Keratinocyte (primary cell): ENCODE data around the gene ATP2C1. TPM values are rescaled to one million over a fixed set of nuclear protein-coding genes. Genes with fewer than 3 reads are reported as not detected.

Experiments used
- DNase-seq: peaks from one replicate; pipeline ENCODE4 v3.0.0-alpha.2; 2011; ENCODE audit warnings: low read depth, missing footprints, low spot score
- FAIRE-seq: peaks from 2 replicates; lab custom pipeline; 2011; peaks lifted over from hg19 to GRCh38; lab: Jason Lieb, UNC
- H2AFZ ChIP-seq: 2 replicates; pipeline ENCODE4 v1.6.0; 2012; ENCODE audit warnings: low read length, control low read depth, inconsistent platforms; ENCODE audit not compliant: control insufficient read depth
- H3K27ac ChIP-seq: 2 replicates; pipeline ENCODE4 v1.5.1; 2011; ENCODE audit warnings: low read length; ENCODE audit not compliant: control insufficient read depth, insufficient read depth
- H3K27me3 ChIP-seq: 3 replicates; pipeline ENCODE4 v1.6.0; 2011; ENCODE audit warnings: low read length; ENCODE audit not compliant: control insufficient read depth, insufficient read depth; ENCODE audit errors: extremely low read depth
- H3K36me3 ChIP-seq, 2 experiments: 2 replicates in 1 of 2; 3 replicates in 1 of 2; pipeline ENCODE4 v1.5.1; 2011; ENCODE audit warnings: low read length in 2 of 2, mild to moderate bottlenecking in 1 of 2; ENCODE audit not compliant: control insufficient read depth in 2 of 2, insufficient read depth in 2 of 2; ENCODE audit errors: extremely low read depth in 1 of 2
- H3K4me1 ChIP-seq: 3 replicates; pipeline ENCODE4 v1.5.1; 2011; ENCODE audit warnings: low read length; ENCODE audit not compliant: control insufficient read depth, insufficient read depth; ENCODE audit errors: extremely low read depth
- H3K4me2 ChIP-seq: 3 replicates; pipeline ENCODE4 v1.6.0; 2011; ENCODE audit warnings: low read depth, low read length; ENCODE audit not compliant: control insufficient read depth, insufficient read depth; ENCODE audit errors: extremely low read depth
- H3K4me3 ChIP-seq, 3 experiments: fragments of 200-600 bp in 1 of 3; sonication (generic) in 1 of 3; 2 replicates in 2 of 3; 3 replicates in 1 of 3; pipeline ENCODE4 v1.5.1; 2011 to 2016; ENCODE audit warnings: low read length in 3 of 3, mild to moderate bottlenecking in 3 of 3, control low read depth in 2 of 3, inconsistent platforms in 1 of 3, low read depth in 1 of 3, mixed read lengths in 1 of 3, mixed run types in 1 of 3, moderate library complexity in 1 of 3; ENCODE audit not compliant: control insufficient read depth in 2 of 3, insufficient read depth in 2 of 3; ENCODE audit errors: extremely low read depth in 1 of 3
- H3K79me2 ChIP-seq: 2 replicates; pipeline ENCODE4 v1.6.0; 2012; ENCODE audit warnings: low read length; ENCODE audit not compliant: control insufficient read depth, insufficient read depth
- H3K9ac ChIP-seq: 3 replicates; pipeline ENCODE4 v1.6.0; 2011; ENCODE audit warnings: low read length; ENCODE audit not compliant: control insufficient read depth, insufficient read depth; ENCODE audit errors: extremely low read depth
- H3K9me1 ChIP-seq: 3 replicates; pipeline ENCODE4 v1.6.0; 2011; ENCODE audit warnings: low read length; ENCODE audit not compliant: control insufficient read depth, insufficient read depth; ENCODE audit errors: extremely low read depth
- H3K9me3 ChIP-seq: 2 replicates; pipeline ENCODE4 v1.5.1; 2012; ENCODE audit warnings: low read depth, low read length; ENCODE audit not compliant: control insufficient read depth
- H4K20me1 ChIP-seq: 3 replicates; pipeline ENCODE4 v1.6.0; 2011; ENCODE audit warnings: low read length; ENCODE audit not compliant: control insufficient read depth, insufficient read depth; ENCODE audit errors: extremely low read depth
- EZH2 ChIP-seq: IDR thresholded peaks from one replicate; pipeline ENCODE4 v1.6.1; 2012; ENCODE audit warnings: inconsistent platforms, mild to moderate bottlenecking, low read length, moderate library complexity
- dilution Hi-C: fragments of 300-500 bp; cut with MboI; formaldehyde crosslinking; loops from one replicate; pipeline ENCODE4 v1.7.0; 2020; ENCODE audit warnings: low sequenced_read_pairs; ENCODE audit not compliant: extremely low pct_ligation_motif_present
- polyA plus RNA-seq, 5 experiments: library from polyadenylated mRNA; depleted of rRNA in 3 of 5; stranded (reverse) in 3 of 5; stranded (forward) in 1 of 5; unstranded in 1 of 5; fragments of >200 nt; gene quantifications; 1 replicate in 1 of 5; 2 replicates in 3 of 5; 3 replicates in 1 of 5; pipeline versions ENCODE4 v1.2.1 to v1.2.3, GENCODE V29; 2011 to 2012; ENCODE audit warnings: missing spikeins in 2 of 5, low read depth in 1 of 5, low replicate concordance in 1 of 5
- TF ChIP-seq, protein P1 (sequence below), 3 experiments: IDR thresholded peaks in 1 of 3; conservative IDR thresholded peaks in 1 of 3; optimal IDR thresholded peaks in 1 of 3; 2 replicates in 2 of 3; 3 replicates in 1 of 3; pipeline versions ENCODE3 to v1.5.1; 2011; ENCODE audit warnings: low read length in 3 of 3, mild to moderate bottlenecking in 3 of 3, moderate library complexity in 2 of 3, control low read depth in 1 of 3, inconsistent platforms in 1 of 3; ENCODE audit not compliant: insufficient read depth in 2 of 3; ENCODE audit errors: extremely low read depth in 1 of 3

ATP2C1 gene
- polyA plus RNA-seq, 1 donor (not counting 4 experiments of a cell fraction or from before 2014, with no cell fraction given): 141 TPM

DNA sequence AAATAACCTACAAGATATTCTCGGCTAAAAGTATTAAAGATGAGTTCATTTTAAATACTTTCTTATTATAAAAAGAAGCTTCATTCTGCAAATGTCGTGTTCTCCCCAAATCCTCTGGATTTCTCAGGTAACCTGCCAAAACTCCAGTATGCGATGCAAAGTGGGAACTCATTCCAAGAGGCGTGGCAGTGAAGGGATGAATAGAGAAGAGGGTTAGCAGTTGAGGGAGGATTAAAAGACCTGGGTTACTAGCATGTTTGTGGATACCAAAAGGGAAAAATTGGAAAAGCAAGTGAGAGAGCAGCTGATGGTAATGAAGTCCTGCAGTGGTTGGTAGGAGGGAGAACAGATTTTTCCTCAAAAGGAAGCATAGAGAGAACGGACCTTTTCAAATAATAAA is 61.6 kb downstream of the ATP2C1 start:
- H3K4me2 ChIP-seq: no peak overlapping the region
- no peaks in the 10 kb centered on the region for H3K27me3 ChIP-seq
- H3K27ac ChIP-seq: no peak overlapping the region
- no peaks in the 10 kb centered on the region for H3K79me2 ChIP-seq
- H4K20me1 ChIP-seq: no peaks in the 10 kb centered on the region
- H2AFZ ChIP-seq: no peak overlapping the region
- no peaks in the 10 kb centered on the region for H3K4me1 ChIP-seq
- dilution Hi-C loops: no loop called here
- no peaks in the 10 kb centered on the region for H3K9me3 ChIP-seq
- peaks cover 3 to 8% of the 10 kb centered on the region in 2 experiments for H3K36me3 ChIP-seq
- no peak for DNase-seq
- no peak overlapping the region for H3K4me3 ChIP-seq
- no peak overlapping the region for H3K9ac ChIP-seq
- no peaks in the 10 kb centered on the region for H3K9me1 ChIP-seq
- FAIRE-seq: no peak
- TF ChIP-seq EZH2: no peak
- TF ChIP-seq, protein P1, sequence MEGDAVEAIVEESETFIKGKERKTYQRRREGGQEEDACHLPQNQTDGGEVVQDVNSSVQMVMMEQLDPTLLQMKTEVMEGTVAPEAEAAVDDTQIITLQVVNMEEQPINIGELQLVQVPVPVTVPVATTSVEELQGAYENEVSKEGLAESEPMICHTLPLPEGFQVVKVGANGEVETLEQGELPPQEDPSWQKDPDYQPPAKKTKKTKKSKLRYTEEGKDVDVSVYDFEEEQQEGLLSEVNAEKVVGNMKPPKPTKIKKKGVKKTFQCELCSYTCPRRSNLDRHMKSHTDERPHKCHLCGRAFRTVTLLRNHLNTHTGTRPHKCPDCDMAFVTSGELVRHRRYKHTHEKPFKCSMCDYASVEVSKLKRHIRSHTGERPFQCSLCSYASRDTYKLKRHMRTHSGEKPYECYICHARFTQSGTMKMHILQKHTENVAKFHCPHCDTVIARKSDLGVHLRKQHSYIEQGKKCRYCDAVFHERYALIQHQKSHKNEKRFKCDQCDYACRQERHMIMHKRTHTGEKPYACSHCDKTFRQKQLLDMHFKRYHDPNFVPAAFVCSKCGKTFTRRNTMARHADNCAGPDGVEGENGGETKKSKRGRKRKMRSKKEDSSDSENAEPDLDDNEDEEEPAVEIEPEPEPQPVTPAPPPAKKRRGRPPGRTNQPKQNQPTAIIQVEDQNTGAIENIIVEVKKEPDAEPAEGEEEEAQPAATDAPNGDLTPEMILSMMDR (optimal IDR thresholded peaks at IDR 0.05 in 1 of 3, IDR thresholded peaks at IDR 0.05 in 1 of 3, conservative IDR thresholded peaks at IDR 0.05 in 1 of 3; ENCODE audit: extremely low read depth in 1 of 3, insufficient read depth in 2 of 3, low read length in 3 of 3): no peak

DNA sequence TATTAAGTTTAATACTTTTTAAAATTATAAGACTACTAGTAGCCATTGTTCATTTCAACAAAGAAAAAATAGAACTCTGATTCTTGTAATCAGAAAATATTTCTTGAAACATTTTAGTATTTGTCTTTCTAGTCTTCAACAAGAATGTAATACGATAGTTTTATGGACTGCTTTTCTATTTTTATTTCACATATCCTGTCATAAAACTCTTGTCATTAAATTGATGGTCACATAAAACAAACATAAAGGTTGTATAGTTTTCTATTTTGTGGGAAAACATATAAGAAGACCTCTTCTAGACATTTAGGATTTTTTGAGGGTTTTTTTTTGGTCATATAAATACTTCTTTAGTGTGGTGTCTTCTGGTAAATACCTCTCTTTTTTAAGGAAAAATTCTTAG is 62.4 kb downstream of the ATP2C1 start:
- FAIRE-seq: no peak
- Histone ChIP-seq H3K27me3 (no peaks in the 10 kb centered on the region), H3K36me3 (peaks cover 3 to 8% of the 10 kb centered on the region in 2 experiments), H3K9me1 (no peaks in the 10 kb centered on the region), H2AFZ (no peak overlapping the region), H4K20me1 (no peaks in the 10 kb centered on the region), H3K4me2 (no peak overlapping the region), H3K79me2 (no peaks in the 10 kb centered on the region), H3K27ac (no peak overlapping the region), H3K9me3 (no peaks in the 10 kb centered on the region), H3K4me3 (no peak overlapping the region), H3K9ac (no peak overlapping the region), H3K4me1 (no peaks in the 10 kb centered on the region)
- TF ChIP-seq, protein P1 (optimal IDR thresholded peaks at IDR 0.05 in 1 of 3, IDR thresholded peaks at IDR 0.05 in 1 of 3, conservative IDR thresholded peaks at IDR 0.05 in 1 of 3; ENCODE audit: extremely low read depth in 1 of 3, insufficient read depth in 2 of 3, low read length in 3 of 3): no peak
- no peak for TF ChIP-seq EZH2
- DNase-seq: no peak
- dilution Hi-C loops: no loop called here
